ENCODE results near the gene ADAMTS16.

ADAMTS16 gene

DNA sequence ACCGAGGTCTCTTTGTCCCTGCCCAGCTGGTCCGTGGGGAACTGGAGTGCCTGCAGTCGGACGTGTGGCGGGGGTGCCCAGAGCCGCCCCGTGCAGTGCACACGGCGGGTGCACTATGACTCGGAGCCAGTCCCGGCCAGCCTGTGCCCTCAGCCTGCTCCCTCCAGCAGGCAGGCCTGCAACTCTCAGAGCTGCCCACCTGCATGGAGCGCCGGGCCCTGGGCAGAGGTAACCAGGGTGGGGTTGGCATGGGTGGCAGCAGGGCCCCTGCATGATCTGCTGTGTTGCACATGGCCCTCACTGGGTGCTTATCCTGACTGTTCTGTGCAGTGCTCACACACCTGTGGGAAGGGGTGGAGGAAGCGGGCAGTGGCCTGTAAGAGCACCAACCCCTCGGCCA is 163.1 kb downstream of the ADAMTS16 start:
- Mint-ChIP-seq H3K27me3 (peaks cover 2% of the 10 kb centered on the region), H3K36me3 (peaks cover 2% of the 10 kb centered on the region), H3K4me1 (peaks cover 3% of the 10 kb centered on the region), H3K27ac (no peak overlapping the region), H3K9me3 (peaks cover 10% of the 10 kb centered on the region), H3K4me3 (no peak overlapping the region)
- ATAC-seq (ENCODE audit: low read depth) = no peak
- DNase-seq (ENCODE audit: low spot score in 2 of 2) = no peak

DNA sequence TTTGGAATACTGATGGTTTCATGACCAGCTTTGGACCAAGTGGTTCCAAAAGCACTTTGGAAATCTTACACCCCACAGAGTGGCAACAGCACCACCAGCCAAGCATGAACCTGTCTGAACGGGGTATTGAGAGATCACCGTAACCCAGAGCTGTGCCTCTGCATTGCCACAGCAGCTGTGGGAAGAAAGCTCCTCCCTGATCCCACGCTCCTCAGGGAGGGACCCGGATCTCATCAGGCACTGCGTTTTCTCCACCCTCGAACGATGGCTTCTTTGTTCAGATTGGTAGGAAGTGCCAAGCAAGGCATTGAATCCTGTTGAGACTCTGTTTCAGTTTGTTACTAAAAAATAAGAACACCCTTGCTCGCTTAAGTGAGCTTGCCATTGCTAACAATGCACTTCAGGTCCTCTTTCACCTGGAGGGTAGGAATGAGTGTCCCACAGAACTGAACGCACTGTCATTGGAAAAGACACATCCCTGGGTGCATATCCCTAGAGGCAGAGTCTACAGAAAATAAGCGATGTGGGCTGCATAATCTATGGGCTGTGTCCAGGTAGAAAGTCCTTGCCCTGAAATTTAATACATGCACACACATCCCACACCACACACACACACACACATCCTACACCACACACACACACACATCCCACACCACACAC is 164.4 kb downstream of the ADAMTS16 start:
- Mint-ChIP-seq H3K27ac (no peak overlapping the region), H3K36me3 (peaks cover 2% of the 10 kb centered on the region), H3K4me3 (no peak overlapping the region), H3K27me3 (peaks cover 2% of the 10 kb centered on the region), H3K4me1 (peaks cover 3% of the 10 kb centered on the region), H3K9me3 (peaks cover 10% of the 10 kb centered on the region)
- DNase-seq (ENCODE audit: low spot score in 2 of 2) = no peak
- no peak for ATAC-seq (ENCODE audit: low read depth)

DNA sequence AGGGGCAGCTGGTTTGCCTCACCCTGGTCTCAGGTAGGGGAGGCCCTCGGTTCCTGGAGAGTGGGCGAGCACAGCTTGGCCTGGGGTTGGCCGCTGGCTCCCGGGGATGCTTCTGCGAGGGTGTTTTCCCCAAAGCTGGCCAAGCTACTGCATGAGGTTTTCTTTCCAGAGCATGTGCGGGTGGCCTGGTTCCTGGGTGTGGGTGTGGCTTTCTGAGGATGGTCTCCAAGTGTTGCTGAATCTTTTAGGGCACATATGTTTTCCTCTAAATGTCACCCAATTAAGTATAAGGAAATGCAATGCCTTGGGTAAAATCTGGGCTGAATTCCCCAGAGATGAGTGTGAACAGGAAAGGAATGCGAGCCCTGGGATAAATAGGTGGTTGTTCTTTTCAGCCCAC is 166.6 kb downstream of the ADAMTS16 start:
- Mint-ChIP-seq H3K36me3 (peaks cover 2% of the 10 kb centered on the region), H3K27ac (no peak overlapping the region), H3K27me3 (peaks cover 2% of the 10 kb centered on the region), H3K4me1 (peaks cover 3% of the 10 kb centered on the region), H3K4me3 (no peak overlapping the region), H3K9me3 (peaks cover 7% of the 10 kb centered on the region)
- ATAC-seq (ENCODE audit: low read depth) (no peak), DNase-seq (ENCODE audit: low spot score in 2 of 2) (no peak)

DNA sequence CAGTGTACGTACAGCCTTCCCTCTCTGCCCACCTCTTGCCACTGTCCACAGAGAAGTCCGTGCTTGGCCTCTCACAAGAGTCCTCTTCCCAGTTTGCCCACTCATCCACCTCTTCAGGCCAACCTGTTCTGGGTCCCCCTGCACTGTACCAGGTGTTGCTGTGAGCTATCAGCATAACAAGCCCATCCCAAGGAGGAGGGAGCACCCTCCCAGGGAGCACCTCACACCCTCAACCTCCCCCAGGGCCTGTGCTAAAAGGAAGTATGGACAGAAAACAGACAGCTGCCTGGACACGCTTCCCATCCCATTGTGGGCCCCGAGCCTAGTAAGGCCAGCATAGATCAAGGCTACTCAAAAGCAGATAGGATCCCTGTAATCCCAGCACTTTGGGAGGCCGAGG is 168.2 kb downstream of the ADAMTS16 start:
- ATAC-seq (ENCODE audit: low read depth) (no peak), DNase-seq (ENCODE audit: low spot score in 2 of 2) (no peak)
- Mint-ChIP-seq H3K4me3 (no peak overlapping the region), H3K4me1 (peaks cover 3% of the 10 kb centered on the region), H3K9me3 (peaks cover 2% of the 10 kb centered on the region), H3K27me3 (peaks cover 2% of the 10 kb centered on the region), H3K36me3 (peaks cover 2% of the 10 kb centered on the region), H3K27ac (no peak overlapping the region)

GRCh38 chr5:5309645-5310044 is 169.5 kb downstream of the ADAMTS16 start:
- Mint-ChIP-seq H3K27me3 (peaks cover 2% of the 10 kb centered on the region), H3K9me3 (peaks cover 2% of the 10 kb centered on the region), H3K4me3 (no peak overlapping the region), H3K27ac (no peak overlapping the region), H3K36me3 (peaks cover 2% of the 10 kb centered on the region), H3K4me1 (peaks cover 3% of the 10 kb centered on the region)
- DNase-seq (ENCODE audit: low spot score in 2 of 2) (no peak), ATAC-seq (ENCODE audit: low read depth) (no peak)

DNA sequence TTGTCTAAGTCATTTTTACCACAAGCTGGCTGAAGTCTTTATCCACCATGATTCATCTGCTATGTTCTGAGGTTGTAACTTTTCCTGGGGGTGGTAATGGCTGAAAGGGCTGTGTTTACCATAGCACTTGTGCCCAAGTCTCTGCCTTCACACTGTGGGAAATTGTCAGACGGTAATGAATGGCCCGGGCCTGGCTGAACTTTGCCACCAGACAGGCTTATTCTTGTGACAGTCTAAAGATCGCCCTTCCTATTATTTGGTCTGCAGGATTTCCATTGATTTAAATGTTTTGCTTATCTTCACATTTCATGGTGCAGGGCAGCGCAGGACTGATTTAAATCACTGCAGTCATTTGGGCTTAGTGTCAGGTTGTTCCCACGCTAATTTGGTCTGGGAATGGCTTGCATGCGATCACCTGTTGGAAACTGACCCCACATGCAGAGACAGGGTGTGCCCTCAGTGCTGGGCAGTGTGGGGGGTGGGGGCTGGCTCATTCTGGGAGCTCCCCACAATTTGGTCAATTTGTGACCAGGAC is 173.0 kb downstream of the ADAMTS16 start:
- Mint-ChIP-seq H3K27ac (no peak overlapping the region), H3K27me3 (no peaks in the 10 kb centered on the region), H3K9me3 (peaks cover 3% of the 10 kb centered on the region), H3K4me1 (no peaks in the 10 kb centered on the region), H3K36me3 (peaks cover 3% of the 10 kb centered on the region), H3K4me3 (no peak overlapping the region)
- no peak for ATAC-seq (ENCODE audit: low read depth)
- no peak for DNase-seq (ENCODE audit: low spot score in 2 of 2)

DNA sequence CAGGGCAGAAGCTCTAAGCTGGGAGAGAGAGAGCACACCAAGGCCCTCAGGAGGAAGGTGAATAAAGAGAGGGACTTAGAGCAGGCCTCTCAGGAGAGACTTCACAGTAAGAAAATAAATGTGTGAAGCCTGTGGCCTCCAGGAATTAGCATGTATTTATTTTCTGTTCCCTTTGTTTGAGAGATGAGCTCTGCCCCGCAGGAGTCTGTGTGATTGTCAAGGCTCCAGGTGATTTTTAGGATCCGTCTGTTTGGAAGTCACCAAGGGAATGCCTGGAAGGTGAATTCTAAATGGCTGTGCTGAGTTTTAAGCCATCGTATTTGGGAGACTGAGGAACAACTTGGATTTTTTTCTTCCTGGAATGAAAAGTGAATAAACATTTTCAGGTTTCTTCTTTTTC is 174.0 kb downstream of the ADAMTS16 start:
- no peak for ATAC-seq (ENCODE audit: low read depth)
- H3K36me3 Mint-ChIP-seq = peaks cover 3% of the 10 kb centered on the region
- no peak for DNase-seq (ENCODE audit: low spot score in 2 of 2)
- H3K27me3 Mint-ChIP-seq = no peaks in the 10 kb centered on the region
- H3K4me1 Mint-ChIP-seq = no peaks in the 10 kb centered on the region
- H3K27ac Mint-ChIP-seq = no peak overlapping the region
- peaks cover 3% of the 10 kb centered on the region for H3K9me3 Mint-ChIP-seq
- H3K4me3 Mint-ChIP-seq = no peak overlapping the region

DNA sequence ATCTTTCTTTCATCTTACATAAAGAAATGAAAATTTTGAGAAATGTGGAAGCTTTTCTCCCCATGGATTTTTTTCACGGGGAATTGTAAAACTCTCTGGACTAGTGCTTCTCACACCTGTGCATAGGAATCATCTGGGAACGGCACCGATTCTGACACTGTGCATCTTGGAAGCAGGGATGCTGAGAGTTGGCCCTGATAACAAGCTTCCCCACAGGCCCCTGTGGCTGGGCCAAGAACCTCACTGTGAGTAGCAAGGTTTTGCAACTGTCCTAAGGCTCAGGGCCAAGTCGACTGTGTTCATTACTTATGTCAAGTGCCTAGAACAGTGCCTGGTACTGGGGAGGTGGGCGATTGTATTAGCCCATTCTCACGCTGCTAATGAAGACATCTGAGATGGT is 174.5 kb downstream of the ADAMTS16 start:
- no peak overlapping the region for H3K4me3 Mint-ChIP-seq
- no peak overlapping the region for H3K27ac Mint-ChIP-seq
- H3K36me3 Mint-ChIP-seq = peaks cover 3% of the 10 kb centered on the region
- H3K4me1 Mint-ChIP-seq = no peaks in the 10 kb centered on the region
- ATAC-seq (ENCODE audit: low read depth) (no peak), DNase-seq (ENCODE audit: low spot score in 2 of 2) (no peak)
- H3K27me3 Mint-ChIP-seq = no peaks in the 10 kb centered on the region
- peaks cover 3% of the 10 kb centered on the region for H3K9me3 Mint-ChIP-seq

DNA sequence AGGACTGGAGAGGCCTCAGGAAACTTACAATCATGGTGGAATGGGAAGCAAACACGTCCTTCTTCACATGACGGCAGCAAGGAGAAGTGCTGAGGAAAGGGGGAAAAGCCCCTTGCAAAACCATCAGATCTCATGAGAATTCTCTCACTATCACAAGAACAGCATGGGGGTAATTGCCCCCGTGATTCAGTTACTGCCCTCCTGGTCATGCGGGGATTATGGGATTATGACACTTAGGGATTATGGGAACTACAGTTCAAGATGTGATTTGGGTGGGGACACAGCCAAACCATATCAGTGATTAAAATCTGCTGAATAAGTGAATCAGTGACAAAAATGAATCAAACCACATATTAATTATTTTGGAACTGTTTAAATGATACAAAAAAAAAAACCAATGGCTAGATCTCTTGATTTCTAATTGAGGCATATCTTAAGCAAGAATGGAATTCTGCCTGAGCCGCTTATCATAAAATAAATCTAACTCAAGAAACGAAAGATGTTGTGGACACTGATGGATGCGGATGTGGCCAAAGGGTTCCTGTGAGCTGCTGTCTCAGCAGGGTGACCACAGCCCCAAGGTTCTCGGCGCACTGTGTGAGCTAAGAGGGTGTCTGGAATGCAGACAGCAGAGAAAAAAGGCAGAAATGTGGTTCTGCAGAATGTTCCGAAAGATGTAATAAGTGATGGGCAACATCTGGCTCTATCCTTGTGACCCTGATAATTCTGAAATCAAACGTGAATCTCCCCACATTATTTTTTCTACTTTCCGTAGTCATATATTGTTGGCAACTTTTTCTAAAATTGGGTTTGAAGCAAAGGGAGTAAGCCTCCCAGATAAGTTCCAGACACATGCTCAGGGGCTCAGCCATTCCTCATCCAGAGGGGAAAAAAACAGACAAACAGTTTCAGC is 175.2 kb downstream of the ADAMTS16 start:
- H3K27me3 Mint-ChIP-seq = no peaks in the 10 kb centered on the region
- H3K9me3 Mint-ChIP-seq = peaks cover 3% of the 10 kb centered on the region
- no peak for ATAC-seq (ENCODE audit: low read depth)
- H3K27ac Mint-ChIP-seq = no peak overlapping the region
- H3K4me1 Mint-ChIP-seq = no peaks in the 10 kb centered on the region
- DNase-seq (ENCODE audit: low spot score in 2 of 2) = no peak
- no peak overlapping the region for H3K4me3 Mint-ChIP-seq
- peaks cover 3% of the 10 kb centered on the region for H3K36me3 Mint-ChIP-seq

DNA sequence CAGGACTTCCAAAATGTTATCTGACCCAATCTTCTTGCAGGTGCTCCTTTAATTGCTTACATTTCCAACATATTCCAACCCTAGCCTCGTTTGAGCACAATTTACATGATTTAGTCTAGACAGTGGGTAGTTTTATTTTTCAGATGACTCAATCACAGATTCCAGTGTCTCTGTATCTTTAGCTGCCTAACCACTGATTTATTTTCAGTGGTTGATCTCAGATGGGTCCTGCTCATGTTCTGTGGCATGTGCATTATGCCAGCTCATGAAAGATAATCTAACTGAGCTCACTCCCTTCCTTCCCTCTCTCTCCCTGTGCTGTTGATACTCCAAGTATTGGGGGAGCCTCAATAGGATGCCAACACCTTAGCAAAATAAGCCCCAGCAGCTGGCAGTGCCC is 176.2 kb downstream of the ADAMTS16 start:
- ATAC-seq (ENCODE audit: low read depth) (no peak), DNase-seq (ENCODE audit: low spot score in 2 of 2) (no peak)
- H3K9me3 Mint-ChIP-seq = peaks cover 3% of the 10 kb centered on the region
- peaks cover 3% of the 10 kb centered on the region for H3K36me3 Mint-ChIP-seq
- H3K4me1 Mint-ChIP-seq = no peaks in the 10 kb centered on the region
- H3K27ac Mint-ChIP-seq = no peak overlapping the region
- no peaks in the 10 kb centered on the region for H3K27me3 Mint-ChIP-seq
- no peak overlapping the region for H3K4me3 Mint-ChIP-seq

- Mint-ChIP-seq H3K27ac (no peak overlapping the region), H3K4me3 (no peak overlapping the region), H3K27me3 (no peaks in the 10 kb centered on the region), H3K4me1 (no peaks in the 10 kb centered on the region), H3K36me3 (peaks cover 3% of the 10 kb centered on the region), H3K9me3 (peaks cover 3% of the 10 kb centered on the region)
- no peak for ATAC-seq (ENCODE audit: low read depth)
- no peak for DNase-seq (ENCODE audit: low spot score in 2 of 2)
Observed at GRCh38 chr5:5317976-5318375, 177.8 kb downstream of the ADAMTS16 start.

- no peaks in the 10 kb centered on the region for H3K4me1 Mint-ChIP-seq
- H3K36me3 Mint-ChIP-seq = peaks cover 3% of the 10 kb centered on the region
- H3K9me3 Mint-ChIP-seq = peaks cover 3% of the 10 kb centered on the region
- no peaks in the 10 kb centered on the region for H3K27me3 Mint-ChIP-seq
- DNase-seq (ENCODE audit: low spot score in 2 of 2) = no peak
- ATAC-seq (ENCODE audit: low read depth) = no peak
- H3K27ac Mint-ChIP-seq = no peak overlapping the region
- H3K4me3 Mint-ChIP-seq = no peak overlapping the region
Observed at GRCh38 chr5:5318426-5319190, 178.5 kb downstream of the ADAMTS16 start.

GRCh38 chr5:5320062-5320805 is 180.1 kb downstream of the ADAMTS16 start:
- no peaks in the 10 kb centered on the region for H3K36me3 Mint-ChIP-seq
- peaks cover 2% of the 10 kb centered on the region for H3K9me3 Mint-ChIP-seq
- H3K27me3 Mint-ChIP-seq = no peaks in the 10 kb centered on the region
- no peak for ATAC-seq (ENCODE audit: low read depth)
- no peak for DNase-seq (ENCODE audit: low spot score in 2 of 2)
- H3K4me1 Mint-ChIP-seq = no peaks in the 10 kb centered on the region
- H3K27ac Mint-ChIP-seq = no peak overlapping the region
- no peak overlapping the region for H3K4me3 Mint-ChIP-seq

All from memory B cell (primary cell).